H1 (cell line): Measurements from ENCODE around the gene ACY1. TPM values are rescaled to one million over a fixed set of nuclear protein-coding genes. Genes with fewer than 3 reads are reported as not detected.
A peak's percentile ranks its signal among the peaks of the same experiment; 100 is the strongest.

Experiments used
- BRCA1 ChIP-seq: IDR thresholded peaks from 2 replicates; pipeline ENCODE4 v1.6.1; 2012; ENCODE audit warnings: low read depth, low read length, improper control_type of control experiment
- CBX8 ChIP-seq: fragments of 300-800, 300-1000 bp; sonication (generic); IDR thresholded peaks from 2 replicates; pipeline ENCODE4 v1.7.1; 2016; ENCODE audit warnings: low read depth, low read length, borderline replicate concordance
- CEBPB ChIP-seq: IDR thresholded peaks from 2 replicates; pipeline ENCODE4 v1.6.1; 2012; ENCODE audit warnings: low read depth, low read length
- CHD2 ChIP-seq: IDR thresholded peaks from 2 replicates; pipeline ENCODE4 v1.6.1; 2012; ENCODE audit warnings: low read length, improper control_type of control experiment
- EP300 ChIP-seq, 2 experiments: IDR thresholded peaks; 1 replicate in 1 of 2; 2 replicates in 1 of 2; pipeline ENCODE4 v1.6.1; 2011 to 2012; ENCODE audit warnings: low read depth in 2 of 2, low read length in 2 of 2, mild to moderate bottlenecking in 2 of 2, borderline replicate concordance in 1 of 2, inconsistent platforms in 1 of 2, moderate library complexity in 1 of 2
- EZH2 ChIP-seq: fragments of 200-600 bp; sonication (generic); IDR thresholded peaks from 2 replicates; pipeline ENCODE4 v1.7.1; 2012; ENCODE audit warnings: low read depth, mild to moderate bottlenecking, moderate library complexity, low read length, inconsistent platforms; ENCODE audit not compliant: severe bottlenecking
- GABPA ChIP-seq: IDR thresholded peaks from 2 replicates; pipeline ENCODE4 v1.6.1; 2011; ENCODE audit warnings: mild to moderate bottlenecking, low read length, moderate library complexity, borderline replicate concordance; ENCODE audit not compliant: insufficient read depth
- JUN ChIP-seq: IDR thresholded peaks from 2 replicates; pipeline ENCODE4 v1.6.1; 2011; ENCODE audit warnings: low read depth, mild to moderate bottlenecking, improper control_type of control experiment, low read length
- KDM1A ChIP-seq: fragments of 200-600, 300-600 bp; sonication (generic); IDR thresholded peaks from 2 replicates; pipeline ENCODE4 v1.7.1; 2016; ENCODE audit warnings: mild to moderate bottlenecking, low read length, borderline replicate concordance
- KDM4A ChIP-seq: IDR thresholded peaks from one replicate; pipeline ENCODE4 v1.7.1; 2012; ENCODE audit warnings: low read depth, mild to moderate bottlenecking, moderate library complexity, low read length, inconsistent platforms; ENCODE audit not compliant: severe bottlenecking
- MAX ChIP-seq: IDR thresholded peaks from 2 replicates; pipeline ENCODE4 v1.6.1; 2012; ENCODE audit warnings: inconsistent platforms
- PHF8 ChIP-seq: fragments of 200-600 bp; sonication (generic); conservative IDR thresholded peaks from 2 replicates; pipeline ENCODE4 v1.7.1; 2012; ENCODE audit warnings: low read depth, mild to moderate bottlenecking, inconsistent platforms, low read length, moderate library complexity
- POLR2A ChIP-seq, 2 experiments: IDR thresholded peaks; 1 replicate in 1 of 2; 2 replicates in 1 of 2; pipeline ENCODE4 v1.6.1; 2011; ENCODE audit warnings: low read depth in 2 of 2, low read length in 2 of 2, mild to moderate bottlenecking in 2 of 2; ENCODE audit errors: control extremely low read depth in 1 of 2
- POU5F1 ChIP-seq: IDR thresholded peaks from 2 replicates; pipeline ENCODE4 v1.6.1; 2011; ENCODE audit warnings: low read depth, mild to moderate bottlenecking, low read length, moderate library complexity
- RNF2 ChIP-seq: fragments of 200-900, 300-1000 bp; sonication (generic); IDR thresholded peaks from 2 replicates; pipeline ENCODE4 v1.7.1; 2016; ENCODE audit warnings: borderline replicate concordance, low read depth, mild to moderate bottlenecking, antibody characterized with exemption, low read length; ENCODE audit not compliant: poor library complexity, severe bottlenecking; ENCODE audit errors: missing control alignments
- SAP30 ChIP-seq: fragments of 300-600 bp; sonication (generic); IDR thresholded peaks from 2 replicates; pipeline ENCODE4 v1.7.1; 2012; ENCODE audit warnings: low read length, moderate library complexity, mild to moderate bottlenecking, inconsistent platforms; ENCODE audit not compliant: insufficient read depth, insufficient replicate concordance
- SP1 ChIP-seq: IDR thresholded peaks from 2 replicates; pipeline ENCODE4 v1.6.1; 2011; ENCODE audit warnings: low read depth, low read length
- SRF ChIP-seq: IDR thresholded peaks from 2 replicates; pipeline ENCODE4 v1.6.1; 2011; ENCODE audit warnings: mild to moderate bottlenecking, low read depth, low read length, moderate library complexity
- SUZ12 ChIP-seq: fragments of 200-600 bp; sonication (generic); IDR thresholded peaks from 2 replicates; pipeline ENCODE4 v1.6.1; 2012; ENCODE audit warnings: mild to moderate bottlenecking, inconsistent platforms, low read length, moderate library complexity, mixed read lengths
- TAF7 ChIP-seq: optimal IDR thresholded peaks from 2 replicates; pipeline ENCODE3; 2011; ENCODE audit warnings: low read depth, mild to moderate bottlenecking, inconsistent platforms, low read length, moderate library complexity, borderline replicate concordance
- TCF12 ChIP-seq: IDR thresholded peaks from 2 replicates; pipeline ENCODE4 v1.6.1; 2011; ENCODE audit warnings: low read depth, mild to moderate bottlenecking, low read length
- polyA plus RNA-seq, 7 experiments: library from polyadenylated mRNA; depleted of rRNA in 3 of 7; stranded (reverse) in 5 of 7; unstranded in 2 of 7; fragments of >200 nt in 5 of 7; fragments of 200-250 nt in 2 of 7; gene quantifications; 1 replicate in 5 of 7; 2 replicates in 1 of 7; 4 replicates in 1 of 7; pipeline versions ENCODE4 v1.2.1 to v1.2.3, GENCODE V29; 2011 to 2013; ENCODE audit warnings: missing spikeins in 2 of 7, mixed read lengths in 2 of 7
- total RNA-seq: library from RNA; stranded (reverse); fragmentation: NEBNext Ultra II Directional; extraction: Animal tissue kit (Norgen Biotek cat#: 25700); gene quantifications from 2 replicates; pipeline ENCODE4 v1.2.1, GENCODE V29; 2021
- TF ChIP-seq, protein P1 (sequence below): IDR thresholded peaks from 2 replicates; pipeline ENCODE4 v1.6.1; 2012; ENCODE audit warnings: inconsistent platforms

Gene ACY1
- total and polyA plus RNA-seq, 2 of the 8 experiments (the other 6 are each of a cell fraction or from before 2014, with no cell fraction given) = 48.3 to 113 TPM

- peak; percentile 67 for TF ChIP-seq KDM4A
- TF ChIP-seq RNF2 = no peak
- peak; percentile 57; the same call in 1 of the 2 replicates for TF ChIP-seq KDM1A
- TF ChIP-seq SAP30 = no peak
- TF ChIP-seq CHD2 = no peak
- no peak for TF ChIP-seq POU5F1
- TF ChIP-seq EP300 (IDR thresholded peaks at IDR 0.05; ENCODE audit: borderline replicate concordance in 1 of 2, low read depth in 2 of 2, low read length in 2 of 2) = no peak
- TF ChIP-seq PHF8 = peak; percentile 20; the same call in 1 of the 2 replicates
- no peak for TF ChIP-seq TAF7
- TF ChIP-seq SP1 = no peak
- TF ChIP-seq SUZ12 = peak; percentile 36
- TF ChIP-seq CEBPB = no peak
- TF ChIP-seq JUN = no peak
- TF ChIP-seq, protein P1, sequence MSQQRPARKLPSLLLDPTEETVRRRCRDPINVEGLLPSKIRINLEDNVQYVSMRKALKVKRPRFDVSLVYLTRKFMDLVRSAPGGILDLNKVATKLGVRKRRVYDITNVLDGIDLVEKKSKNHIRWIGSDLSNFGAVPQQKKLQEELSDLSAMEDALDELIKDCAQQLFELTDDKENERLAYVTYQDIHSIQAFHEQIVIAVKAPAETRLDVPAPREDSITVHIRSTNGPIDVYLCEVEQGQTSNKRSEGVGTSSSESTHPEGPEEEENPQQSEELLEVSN = peak; percentile 53; the same call in 1 of the 2 replicates
- TF ChIP-seq BRCA1 = no peak
- TF ChIP-seq MAX = no peak
- TF ChIP-seq EZH2 = peak; percentile 42
- no peak for TF ChIP-seq GABPA
- no peak for TF ChIP-seq CBX8
- no peak for TF ChIP-seq SRF
- TF ChIP-seq TCF12 = no peak
- TF ChIP-seq POLR2A (IDR thresholded peaks at IDR 0.05; ENCODE audit: control extremely low read depth in 1 of 2, low read depth in 2 of 2, low read length in 2 of 2) = peak in 1 of 2 experiments; percentile 49; a peak in 1 of 3 replicates
Measured at GRCh38 chr3:51974963-51975851, 8.1 kb upstream of the ACY1 start, which contains the start of gene ABHD14A (continued).
